GM18858 (cell line): ENCODE results near the gene GJA4.

Experiments used
- ATAC-seq: cut with Tn5 transposase; IDR thresholded peaks from one replicate; pipeline ENCODE4 v1.9.1; 2021; ENCODE audit not compliant: unreplicated experiment

Gene GJA4

DNA sequence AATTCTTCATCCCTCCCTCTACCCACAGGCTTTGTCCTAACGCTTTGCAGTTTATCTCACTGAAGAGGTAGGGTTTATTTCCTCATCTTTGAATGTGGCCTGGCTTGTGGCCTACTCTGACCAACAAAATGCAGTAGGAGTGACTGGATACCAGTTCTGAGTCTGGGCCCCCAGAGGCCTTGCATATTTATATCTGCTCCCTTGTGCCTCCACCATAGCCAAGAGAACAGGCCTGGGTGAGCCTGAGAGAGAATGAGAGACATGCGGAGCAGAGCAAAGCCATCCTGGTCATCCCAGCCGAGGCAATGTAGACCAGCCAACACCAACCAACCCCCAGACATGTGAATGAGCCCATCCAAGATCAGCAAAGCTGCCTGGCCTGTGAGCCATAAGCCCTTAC, 36.5 kb downstream of the GJA4 start:
- no peak for ATAC-seq

DNA sequence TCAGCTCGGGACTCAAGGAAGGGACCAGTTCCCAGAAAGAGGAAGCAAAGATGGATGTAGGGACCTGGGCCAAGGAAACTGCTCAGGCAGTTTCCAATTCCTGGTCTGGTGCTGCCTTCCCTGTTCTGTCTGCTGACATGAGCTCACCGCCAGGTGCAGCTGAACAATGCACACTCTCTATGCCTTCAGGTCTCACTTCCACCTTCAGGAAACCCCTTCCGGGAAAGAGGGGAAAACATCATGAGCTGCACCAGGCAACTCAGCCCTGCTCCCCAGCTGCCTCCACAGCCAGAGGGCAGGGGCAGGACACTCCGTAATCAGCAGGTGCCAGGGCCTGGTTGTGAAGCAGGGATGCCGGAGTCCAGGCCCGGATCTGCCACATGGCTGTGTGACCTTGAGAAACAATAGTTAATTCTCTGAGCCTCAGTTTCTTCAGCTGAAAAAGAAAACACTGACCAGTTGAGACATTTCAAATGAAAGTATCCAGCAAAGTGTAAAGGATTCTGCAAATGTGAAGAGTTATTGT, 39.0 kb downstream of the GJA4 start:
- no peak for ATAC-seq

DNA sequence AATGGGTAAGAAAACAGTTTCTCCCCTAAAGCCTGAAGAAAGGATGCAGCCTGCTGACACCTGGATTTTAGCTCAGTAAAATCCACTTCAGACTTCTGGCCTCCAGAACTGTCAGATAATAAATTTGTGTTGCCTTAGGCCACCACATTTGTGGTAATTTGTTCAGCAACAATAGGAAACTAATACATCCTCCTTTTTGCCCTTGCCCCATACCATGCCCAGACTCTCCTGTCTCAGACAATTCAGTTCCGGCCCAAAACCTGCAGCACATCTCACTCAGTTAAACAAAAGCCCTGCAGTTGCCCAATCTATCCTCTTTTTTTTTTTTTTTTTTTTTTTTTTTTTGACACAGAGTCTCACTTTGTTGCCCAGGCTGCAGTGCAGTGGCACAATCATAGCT, 40.9 kb downstream of the GJA4 start:
- ATAC-seq = no peak

DNA sequence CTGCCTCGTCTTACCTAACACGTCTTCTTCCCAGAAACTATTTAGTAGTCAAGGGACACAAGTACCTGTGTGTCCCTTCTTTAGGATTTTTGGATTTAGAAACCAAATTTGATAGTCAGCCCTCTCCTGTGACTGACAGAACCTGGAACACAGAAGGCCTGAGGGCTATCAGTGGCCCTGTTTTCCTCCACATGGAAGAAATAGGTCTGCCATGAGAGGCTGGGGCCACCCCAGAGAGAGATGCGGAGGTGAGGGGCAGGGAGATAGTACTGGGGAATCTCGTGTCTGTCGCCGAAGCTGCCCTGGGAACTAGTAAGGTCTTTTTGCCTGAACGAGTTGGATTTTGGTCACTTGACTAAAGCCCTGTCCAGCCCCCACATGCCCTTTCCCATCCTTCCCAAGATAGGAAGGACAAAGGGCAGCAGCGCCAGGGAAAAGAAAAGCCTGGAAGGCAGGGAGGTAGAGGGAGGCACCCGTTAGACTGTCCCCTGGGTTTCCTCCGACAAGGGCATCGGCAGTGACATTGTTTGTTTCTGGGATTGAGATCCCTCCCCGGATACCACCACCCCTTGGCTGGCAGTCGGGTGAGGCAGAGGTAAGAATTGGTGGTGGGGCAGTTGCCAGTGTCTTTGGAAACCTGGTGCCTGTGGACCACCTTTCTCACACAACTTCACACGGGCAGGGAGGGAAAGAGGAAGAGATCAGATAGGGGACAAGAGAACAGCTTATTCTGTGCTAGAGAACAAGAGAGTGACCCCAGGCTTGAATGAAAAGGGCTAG, 46.9 kb downstream of the GJA4 start:
- ATAC-seq = no peak

DNA sequence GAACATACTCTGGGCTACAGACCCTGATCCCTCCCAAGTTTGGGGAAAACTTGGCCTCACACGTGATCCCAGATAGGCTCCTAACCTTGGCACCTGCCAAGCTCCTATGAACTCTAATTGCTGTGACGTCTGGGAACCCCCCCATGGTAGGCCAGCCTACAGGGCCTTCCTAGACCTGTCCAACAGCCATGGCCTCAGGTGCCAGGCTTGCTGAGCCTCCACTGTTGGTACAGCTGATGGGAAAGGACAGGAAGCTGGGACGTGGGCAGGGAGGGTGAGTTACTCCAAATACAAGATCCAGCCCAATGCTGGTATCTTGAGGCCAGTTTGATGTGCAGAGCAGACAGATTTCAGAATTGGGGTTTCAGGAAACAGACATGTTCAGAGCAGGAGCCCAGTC, 47.6 kb downstream of the GJA4 start:
- ATAC-seq = no peak

DNA sequence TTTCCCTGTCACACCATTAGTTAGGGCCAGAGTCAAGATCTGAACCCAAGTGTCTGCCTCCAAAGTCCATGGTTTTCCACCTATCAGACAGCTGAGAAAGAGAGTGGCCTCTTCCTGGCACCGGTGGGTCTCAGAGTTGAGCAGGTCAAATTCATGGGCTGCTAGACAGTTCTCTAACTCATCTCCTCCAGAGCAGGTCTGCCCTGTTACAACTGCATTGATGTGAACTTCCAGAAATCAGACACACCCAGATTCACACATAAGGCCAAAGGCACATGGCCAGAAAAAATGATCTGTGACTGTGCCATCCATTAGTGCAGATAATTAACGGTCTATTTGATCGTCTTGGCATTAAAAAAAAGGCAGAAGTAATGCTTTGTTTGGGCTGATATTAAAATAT, 49.3 kb downstream of the GJA4 start:
- no peak for ATAC-seq

DNA sequence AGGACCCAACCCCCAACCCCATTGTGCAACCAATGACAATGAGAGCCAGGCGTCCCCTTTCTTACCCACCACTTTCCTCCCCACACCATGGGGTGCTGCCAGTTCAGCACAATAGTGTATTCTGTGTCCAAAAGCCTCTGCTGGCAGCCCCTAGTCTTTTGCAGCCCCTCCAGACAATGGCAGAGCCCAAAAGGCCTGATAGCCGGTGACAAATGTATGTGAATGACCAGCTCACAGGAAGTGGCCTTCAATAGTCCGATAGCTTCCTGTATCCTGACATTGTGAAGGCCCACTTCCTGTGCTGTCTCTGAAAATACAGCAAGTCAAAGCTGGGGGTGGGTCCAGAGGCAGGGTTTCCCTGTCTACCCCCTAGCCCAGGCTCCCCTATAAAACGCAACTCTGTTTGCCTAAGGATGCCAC, 50.2 kb downstream of the GJA4 start:
- no peak for ATAC-seq

DNA sequence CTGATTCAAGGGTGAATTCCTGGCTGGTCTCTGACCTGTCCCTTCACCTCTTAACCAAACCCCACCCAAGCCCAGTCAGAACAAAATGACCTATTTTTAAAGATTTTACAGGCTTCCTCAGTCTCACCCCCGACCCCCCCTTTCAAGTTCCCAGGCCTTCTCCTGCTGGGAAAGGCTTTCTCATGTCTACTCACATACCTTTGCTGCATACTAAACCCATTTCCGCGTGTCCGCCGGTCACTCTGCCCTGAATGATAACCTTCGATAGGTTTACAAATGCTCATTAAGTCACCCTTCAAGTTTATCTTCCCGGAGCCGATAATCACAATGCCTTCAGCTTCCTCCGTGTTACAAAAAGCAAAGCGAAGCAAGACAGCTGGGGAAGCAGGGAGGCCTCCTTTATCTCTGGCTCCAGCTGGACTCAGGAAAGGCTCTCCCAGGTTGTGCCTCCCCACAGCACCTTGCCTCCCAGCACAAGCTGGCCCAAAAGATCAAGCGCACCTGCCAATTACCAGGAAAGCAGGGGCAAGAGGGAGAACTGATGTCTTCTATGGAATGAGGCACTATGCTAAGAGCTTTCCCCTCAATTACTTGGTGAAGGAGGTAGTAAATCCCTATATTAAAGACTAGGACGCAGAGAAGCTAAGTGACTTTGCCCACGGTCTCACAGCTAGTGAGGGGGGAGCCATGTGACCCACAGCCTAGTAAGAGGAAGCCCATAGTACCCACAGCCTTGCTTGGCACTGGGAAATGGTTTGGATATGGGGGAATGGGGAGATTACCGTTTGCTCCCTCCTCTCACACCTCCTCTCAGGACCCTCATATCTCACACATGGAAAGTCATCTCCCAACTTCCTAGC, 50.8 kb downstream of the GJA4 start:
- ATAC-seq = no peak

DNA sequence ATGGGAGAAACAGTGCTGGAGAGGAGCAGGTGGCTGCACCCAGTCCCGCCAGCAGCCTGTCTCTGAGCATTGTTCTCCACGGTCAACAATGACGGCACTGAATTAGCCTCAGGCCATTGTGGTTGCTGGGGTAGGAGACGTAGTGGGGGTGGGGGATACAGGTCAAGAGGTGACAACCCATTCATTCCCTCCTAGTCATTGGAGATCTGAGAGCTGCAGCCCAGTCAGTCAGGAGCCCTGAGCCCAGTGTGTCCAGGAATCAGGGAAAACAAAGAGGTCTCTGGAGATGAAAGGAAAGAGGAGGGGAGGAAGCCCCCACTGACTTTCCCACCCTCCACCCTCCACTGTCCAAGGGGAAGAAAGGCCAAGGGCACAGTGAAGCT, 51.4 kb downstream of the GJA4 start:
- no peak for ATAC-seq
